H1 (cell line): ENCODE results near the gene CUX1. TPM values are rescaled to one million over a fixed set of nuclear protein-coding genes. Genes with fewer than 3 reads are reported as not detected.

ENCODE experiments used
- CTCF ChIA-PET: fragments of 300-600 bp; sonication (Branson Sonifier 250); formaldehyde crosslinking; loops from one replicate; lab custom pipeline; 2021; ENCODE audit not compliant: partially characterized antibody; lab: Charles Lee
- POLR2A ChIA-PET: fragments of 300-600 bp; sonication (Branson Sonifier 250); formaldehyde crosslinking; loops from one replicate; lab custom pipeline; 2021; ENCODE audit warnings: inconsistent platforms; ENCODE audit not compliant: partially characterized antibody; lab: Charles Lee
- DNase-seq, 2 experiments: peaks; one replicate each; pipeline versions ENCODE4 v3.0.0 to v3.0.0-alpha.2; 2010 to 2022; ENCODE audit warnings: low spot score in 2 of 2, low read depth in 1 of 2, mixed read lengths in 1 of 2
- FAIRE-seq: peaks from 2 replicates; lab custom pipeline; 2011; peaks lifted over from hg19 to GRCh38; lab: Jason Lieb, UNC
- H2AFZ ChIP-seq: 2 replicates; pipeline ENCODE4 v1.8.1; 2012; ENCODE audit warnings: low read length, inconsistent platforms
- H2AK5ac ChIP-seq: 2 replicates; pipeline ENCODE4 v1.6.1; 2013; ENCODE audit warnings: low read depth, low read length
- H2BK120ac ChIP-seq: replicated peaks from 2 replicates; pipeline ENCODE3; 2013; ENCODE audit warnings: low read depth, low read length, inconsistent platforms
- H2BK12ac ChIP-seq: 2 replicates; pipeline ENCODE4 v1.6.1; 2013; ENCODE audit warnings: low read depth, low read length
- H2BK15ac ChIP-seq: 2 replicates; pipeline ENCODE4 v1.6.1; 2013; ENCODE audit warnings: low read length
- H2BK20ac ChIP-seq: 2 replicates; pipeline ENCODE4 v1.6.1; 2013; ENCODE audit warnings: low read length
- H2BK5ac ChIP-seq: 2 replicates; pipeline ENCODE4 v1.6.1; 2013; ENCODE audit warnings: low read depth, low read length
- H3K14ac ChIP-seq: 2 replicates; pipeline ENCODE4 v1.6.1; 2013; ENCODE audit warnings: inconsistent platforms; ENCODE audit not compliant: insufficient read length
- H3K18ac ChIP-seq: 2 replicates; pipeline ENCODE4 v1.6.1; 2013; ENCODE audit warnings: low read length; ENCODE audit errors: extremely low read depth
- H3K23ac ChIP-seq: 2 replicates; pipeline ENCODE4 v1.6.1; 2013; ENCODE audit warnings: inconsistent platforms; ENCODE audit not compliant: insufficient read length
- H3K23me2 ChIP-seq: 2 replicates; pipeline ENCODE4 v1.6.1; 2013; ENCODE audit warnings: low read depth, low read length
- H3K27ac ChIP-seq: 2 replicates; pipeline ENCODE4 v1.6.1; 2011; ENCODE audit warnings: low read depth, low read length, inconsistent platforms
- H3K27me3 ChIP-seq, 4 experiments: replicated peaks in 1 of 4; 1 replicate in 1 of 4; 2 replicates in 3 of 4; pipeline versions ENCODE4 v1.6.1 to v1.8.1; 2011 to 2013; ENCODE audit warnings: low read length in 3 of 4, mild to moderate bottlenecking in 3 of 4, inconsistent platforms in 2 of 4, mixed read lengths in 2 of 4, moderate library complexity in 1 of 4; ENCODE audit not compliant: control insufficient read depth in 3 of 4, insufficient read depth in 3 of 4; ENCODE audit errors: extremely low read depth in 1 of 4
- H3K36me3 ChIP-seq, 4 experiments: 2 replicates each; pipeline versions ENCODE4 v1.6.1 to v1.8.1; 2011 to 2013; ENCODE audit warnings: mild to moderate bottlenecking in 4 of 4, low read length in 3 of 4, moderate library complexity in 2 of 4, control low read depth in 1 of 4, inconsistent platforms in 1 of 4; ENCODE audit not compliant: insufficient read depth in 4 of 4, control insufficient read depth in 2 of 4
- H3K4ac ChIP-seq: replicated peaks from 2 replicates; pipeline ENCODE3; 2013; ENCODE audit warnings: low read length, low read depth, mixed read lengths, inconsistent platforms; ENCODE audit not compliant: insufficient read length
- H3K4me1 ChIP-seq, 4 experiments: replicated peaks in 1 of 4; 1 replicate in 1 of 4; 2 replicates in 3 of 4; pipeline versions ENCODE4 v1.6.1 to v1.8.1; 2011 to 2013; ENCODE audit warnings: low read length in 3 of 4, inconsistent platforms in 2 of 4, mixed read lengths in 1 of 4; ENCODE audit not compliant: insufficient read depth in 4 of 4, control insufficient read depth in 3 of 4
- H3K4me2 ChIP-seq, 2 experiments: 2 replicates each; pipeline versions ENCODE4 v1.6.1 to v1.8.1; 2011 to 2013; ENCODE audit warnings: low read depth in 2 of 2, low read length in 2 of 2, control low read depth in 1 of 2, inconsistent platforms in 1 of 2, mild to moderate bottlenecking in 1 of 2; ENCODE audit not compliant: insufficient read depth in 1 of 2
- H3K4me3 ChIP-seq, 4 experiments: fragments of 200-600, 300-600 bp in 1 of 4; sonication (generic), shearing (Covaris generic), sonication (Bioruptor Twin) in 1 of 4; 2 replicates each; pipeline versions ENCODE4 v1.5.1 to v1.8.1; 2011 to 2016; ENCODE audit warnings: low read length in 4 of 4, low read depth in 3 of 4, control low read depth in 2 of 4, inconsistent platforms in 2 of 4, mild to moderate bottlenecking in 2 of 4, mixed read lengths in 1 of 4, moderate library complexity in 1 of 4; ENCODE audit not compliant: insufficient read depth in 2 of 4; ENCODE audit errors: extremely low read depth in 1 of 4
- H3K56ac ChIP-seq: replicated peaks from 2 replicates; pipeline ENCODE3; 2013; ENCODE audit warnings: low read depth, mild to moderate bottlenecking, mixed read lengths, low read length, inconsistent platforms; ENCODE audit not compliant: insufficient read length
- H3K79me1 ChIP-seq: 2 replicates; pipeline ENCODE4 v1.6.1; 2013; ENCODE audit warnings: low read depth, low read length, control low read depth
- H3K79me2 ChIP-seq, 2 experiments: 2 replicates each; pipeline versions ENCODE4 v1.6.1 to v1.8.1; 2012 to 2013; ENCODE audit warnings: low read length in 2 of 2, mild to moderate bottlenecking in 2 of 2, inconsistent platforms in 1 of 2; ENCODE audit not compliant: insufficient read depth in 2 of 2, control insufficient read depth in 1 of 2
- H3K9ac ChIP-seq, 4 experiments: replicated peaks in 1 of 4; 1 replicate in 1 of 4; 2 replicates in 3 of 4; pipeline versions ENCODE4 v1.6.1 to v1.8.1; 2011 to 2013; ENCODE audit warnings: low read depth in 3 of 4, low read length in 3 of 4, control low read depth in 2 of 4, mild to moderate bottlenecking in 2 of 4, moderate library complexity in 2 of 4, inconsistent platforms in 1 of 4; ENCODE audit errors: extremely low read depth in 1 of 4
- H3K9me3 ChIP-seq, 2 experiments: 2 replicates each; pipeline versions ENCODE4 v1.6.1 to v1.8.1; 2012 to 2013; ENCODE audit warnings: mild to moderate bottlenecking in 2 of 2, moderate library complexity in 2 of 2, control low read depth in 1 of 2, inconsistent platforms in 1 of 2, low read depth in 1 of 2, low read length in 1 of 2, mixed read lengths in 1 of 2; ENCODE audit not compliant: insufficient read depth in 2 of 2
- H4K20me1 ChIP-seq, 2 experiments: replicated peaks in 1 of 2; 2 replicates each; pipeline versions ENCODE3 to v1.8.1; 2011 to 2013; ENCODE audit warnings: inconsistent platforms in 2 of 2, low read length in 2 of 2, mild to moderate bottlenecking in 1 of 2; ENCODE audit not compliant: insufficient read depth in 2 of 2, control insufficient read depth in 1 of 2
- H4K5ac ChIP-seq: 2 replicates; pipeline ENCODE4 v1.6.1; 2013; ENCODE audit warnings: low read length, low read depth, mixed read lengths, inconsistent platforms; ENCODE audit not compliant: insufficient read length
- H4K8ac ChIP-seq: 2 replicates; pipeline ENCODE4 v1.8.0; 2013; ENCODE audit warnings: mild to moderate bottlenecking, moderate library complexity, low read length, inconsistent platforms; ENCODE audit not compliant: insufficient read depth; ENCODE audit errors: extremely low read depth
- H4K91ac ChIP-seq: replicated peaks from 2 replicates; pipeline ENCODE3; 2013; ENCODE audit warnings: low read length, mixed read lengths, inconsistent platforms; ENCODE audit not compliant: insufficient read length
- ATF2 ChIP-seq: IDR thresholded peaks from 2 replicates; pipeline ENCODE4 v1.6.1; 2012; ENCODE audit warnings: low read length, inconsistent platforms
- CBX5 ChIP-seq: fragments of 300-800, 300-1000 bp; sonication (generic); IDR thresholded peaks from 2 replicates; pipeline ENCODE4 v1.7.1; 2016; ENCODE audit warnings: antibody characterized with exemption, low read length, low read depth
- CHD1 ChIP-seq: IDR thresholded peaks from 2 replicates; pipeline ENCODE4 v1.6.1; 2012; ENCODE audit warnings: low read depth, low read length, improper control_type of control experiment
- JUN ChIP-seq: IDR thresholded peaks from 2 replicates; pipeline ENCODE4 v1.6.1; 2011; ENCODE audit warnings: low read depth, mild to moderate bottlenecking, improper control_type of control experiment, low read length
- JUND ChIP-seq: IDR thresholded peaks from 2 replicates; pipeline ENCODE4 v1.6.1; 2011; ENCODE audit warnings: mild to moderate bottlenecking, improper control_type of control experiment, low read length
- MAX ChIP-seq: IDR thresholded peaks from 2 replicates; pipeline ENCODE4 v1.6.1; 2012; ENCODE audit warnings: inconsistent platforms
- NANOG ChIP-seq: IDR thresholded peaks from 2 replicates; pipeline ENCODE4 v1.6.1; 2011; ENCODE audit warnings: low read length, low read depth, mild to moderate bottlenecking, inconsistent platforms; ENCODE audit not compliant: insufficient read depth, poor library complexity, severe bottlenecking
- PHF8 ChIP-seq: fragments of 200-600 bp; sonication (generic); conservative IDR thresholded peaks from 2 replicates; pipeline ENCODE4 v1.7.1; 2012; ENCODE audit warnings: low read depth, mild to moderate bottlenecking, inconsistent platforms, low read length, moderate library complexity
- RNF2 ChIP-seq: fragments of 200-900, 300-1000 bp; sonication (generic); IDR thresholded peaks from 2 replicates; pipeline ENCODE4 v1.7.1; 2016; ENCODE audit warnings: borderline replicate concordance, low read depth, mild to moderate bottlenecking, antibody characterized with exemption, low read length; ENCODE audit not compliant: poor library complexity, severe bottlenecking; ENCODE audit errors: missing control alignments
- SIX5 ChIP-seq: IDR thresholded peaks from 2 replicates; pipeline ENCODE4 v1.6.1; 2011; ENCODE audit warnings: mild to moderate bottlenecking, low read depth, low read length
- TAF1 ChIP-seq: IDR thresholded peaks from 2 replicates; pipeline ENCODE4 v1.6.1; 2011; ENCODE audit warnings: mild to moderate bottlenecking, low read depth, low read length
- TAF7 ChIP-seq: optimal IDR thresholded peaks from 2 replicates; pipeline ENCODE3; 2011; ENCODE audit warnings: low read depth, mild to moderate bottlenecking, inconsistent platforms, low read length, moderate library complexity, borderline replicate concordance
- WGBS, 2 experiments: shearing (Covaris generic) in 1 of 2; methylation state at CpG; one replicate each; pipeline versions ENCODE4 v1.1.6 to v1.1.7; 2013 to 2015; ENCODE audit warnings: low lambda C conversion rate in 2 of 2, mixed read lengths in 2 of 2, inconsistent platforms in 1 of 2, low coverage in 1 of 2, missing lambda C conversion rate in 1 of 2; ENCODE audit not compliant: insufficient replicate concordance in 2 of 2, insufficient coverage in 1 of 2, insufficient read length in 1 of 2; ENCODE audit errors: extremely low coverage in 1 of 2, missing lambda C conversion rate in 1 of 2; 5-methylcytosine and 5-hydroxymethylcytosine counted together
- polyA plus RNA-seq, 7 experiments: library from polyadenylated mRNA; depleted of rRNA in 3 of 7; stranded (reverse) in 5 of 7; unstranded in 2 of 7; fragments of >200 nt in 5 of 7; fragments of 200-250 nt in 2 of 7; gene quantifications; 1 replicate in 5 of 7; 2 replicates in 1 of 7; 4 replicates in 1 of 7; pipeline versions ENCODE4 v1.2.1 to v1.2.3, GENCODE V29; 2011 to 2013; ENCODE audit warnings: missing spikeins in 2 of 7, mixed read lengths in 2 of 7
- total RNA-seq: library from RNA; stranded (reverse); fragmentation: NEBNext Ultra II Directional; extraction: Animal tissue kit (Norgen Biotek cat#: 25700); gene quantifications from 2 replicates; pipeline ENCODE4 v1.2.1, GENCODE V29; 2021

The CUX1 gene
- total and polyA plus RNA-seq, 2 of the 8 experiments (the other 6 are each of a cell fraction or from before 2014, with no cell fraction given): 21.6 to 65.9 TPM

GRCh38 chr7:102115931-102116330 is 298.5 kb downstream of the CUX1 start:
- Histone ChIP-seq H3K4me1 (peaks cover 0 to 7% (median 3%) of the 10 kb centered on the region in 4 experiments; a peak in 5 of 7 replicates), H2BK15ac (no peak overlapping the region), H3K18ac (no peak overlapping the region), H2BK12ac (no peak overlapping the region), H3K27ac (no peak overlapping the region), H2AK5ac (no peak overlapping the region), H2AFZ (no peak overlapping the region), H3K23me2 (no peaks in the 10 kb centered on the region), H3K36me3 (peaks cover 2 to 18% (median 9%) of the 10 kb centered on the region in 4 experiments; a peak in 6 of 8 replicates), H4K20me1 (peaks cover 4 to 5% of the 10 kb centered on the region in 2 experiments), H3K4ac (no peak overlapping the region), H3K27me3 (no peaks in the 10 kb centered on the region), H2BK5ac (no peak overlapping the region), H3K4me2 (no peak overlapping the region), H3K4me3 (no peak overlapping the region), H4K8ac (no peak overlapping the region), H4K5ac (no peak overlapping the region), H4K91ac (no peak overlapping the region), H3K56ac (no peak overlapping the region), H3K9ac (no peak overlapping the region), H3K79me1 (no peaks in the 10 kb centered on the region; the same call in 1 of the 2 replicates), H2BK20ac (no peak overlapping the region), H3K23ac (no peak overlapping the region), H3K9me3 (no peaks in the 10 kb centered on the region), H2BK120ac (no peak overlapping the region), H3K79me2 (no peaks in the 10 kb centered on the region), H3K14ac (no peak overlapping the region)
- FAIRE-seq: no peak
- CTCF ChIA-PET: no interaction called here
- POLR2A ChIA-PET: no interaction called here
- DNase-seq: no peak
- WGBS, 2 experiments: 97% methylated on average over 15 of the region's 15 CpGs; no CpG with 5 or more reads in 1 of the 2 experiments
- no peak for TF ChIP-seq NANOG
- no peak for TF ChIP-seq TAF7
- TF ChIP-seq RNF2: no peak
- TF ChIP-seq MAX: no peak
- no peak for TF ChIP-seq CHD1
- no peak for TF ChIP-seq ATF2
- no peak for TF ChIP-seq JUND
- no peak for TF ChIP-seq PHF8
- no peak for TF ChIP-seq JUN
- no peak for TF ChIP-seq TAF1
- no peak for TF ChIP-seq CBX5
- TF ChIP-seq SIX5: no peak
